KMS-11 (cell line): ENCODE data around the gene TMPRSS6.

Experiments used
- H2AFZ ChIP-seq: fragments of 200-600 bp; sonication (generic); 2 replicates; pipeline ENCODE4 v1.6.1; 2016; ENCODE audit warnings: antibody characterized with exemption, mixed run types, low read depth
- H3K27ac ChIP-seq: fragments of 200-600 bp; sonication (generic); 2 replicates; pipeline ENCODE4 v1.6.1; 2016; ENCODE audit warnings: mild to moderate bottlenecking, mixed run types
- H3K27me3 ChIP-seq: fragments of 200-600 bp; sonication (generic); 2 replicates; pipeline ENCODE4 v1.6.1; 2017; ENCODE audit warnings: mild to moderate bottlenecking, low read depth, mixed run types, moderate library complexity; ENCODE audit not compliant: insufficient read depth
- H3K36me3 ChIP-seq: fragments of 200-600 bp; sonication (generic); 2 replicates; pipeline ENCODE4 v1.6.1; 2017; ENCODE audit warnings: mild to moderate bottlenecking, mixed run types; ENCODE audit not compliant: insufficient read depth
- H3K4me1 ChIP-seq: fragments of 200-600 bp; sonication (generic); 2 replicates; pipeline ENCODE4 v1.6.1; 2016; ENCODE audit warnings: mild to moderate bottlenecking, low read depth, mixed run types; ENCODE audit not compliant: poor library complexity, severe bottlenecking
- H3K4me2 ChIP-seq: fragments of 200-600 bp; sonication (generic); 2 replicates; pipeline ENCODE4 v1.7.0; 2016; ENCODE audit warnings: mild to moderate bottlenecking, mixed run types
- H3K4me3 ChIP-seq: fragments of 200-600 bp; sonication (generic); IDR thresholded peaks from 2 replicates; pipeline ENCODE4 v1.6.1; 2017; ENCODE audit warnings: low read depth, low read length, mixed read lengths; ENCODE audit not compliant: insufficient read depth
- H3K79me2 ChIP-seq: fragments of 200-600 bp; sonication (generic); 2 replicates; pipeline ENCODE4 v1.6.1; 2016; ENCODE audit warnings: low read depth, mixed run types; ENCODE audit not compliant: insufficient read depth
- H3K9ac ChIP-seq: fragments of 200-600 bp; sonication (generic); 2 replicates; pipeline ENCODE4 v1.6.1; 2016; ENCODE audit warnings: mild to moderate bottlenecking, mixed run types
- H4K20me1 ChIP-seq: fragments of 200-600 bp; sonication (generic); 2 replicates; pipeline ENCODE4 v1.6.1; 2016; ENCODE audit warnings: mild to moderate bottlenecking, mixed run types; ENCODE audit not compliant: insufficient read depth
- TF ChIP-seq, protein P1 (sequence below): fragments of 200-600 bp; sonication (generic); conservative IDR thresholded peaks from 2 replicates; pipeline ENCODE4 v1.6.1; 2017; ENCODE audit warnings: low read depth, mild to moderate bottlenecking, antibody characterized with exemption, low read length, moderate library complexity, mixed read lengths

The TMPRSS6 gene

DNA sequence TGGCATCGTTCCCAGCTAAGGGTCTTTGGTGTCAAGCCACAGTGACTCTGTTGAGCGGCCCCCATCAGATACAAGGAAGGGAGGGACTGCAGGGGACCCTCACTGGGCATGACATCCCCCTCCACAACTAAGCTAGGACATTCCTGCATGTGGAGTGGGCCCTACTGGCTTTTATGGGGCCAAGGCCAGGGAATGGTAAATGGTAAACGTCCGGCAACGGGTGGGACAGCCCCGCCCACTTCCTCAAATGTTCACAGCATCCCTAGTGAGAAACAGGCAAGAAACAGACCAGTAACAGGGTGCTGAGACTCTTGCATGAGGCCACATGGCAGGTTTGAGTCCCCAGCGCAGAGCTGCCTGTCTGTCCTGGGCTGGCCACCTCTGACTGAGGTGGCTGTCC, 4.4 kb downstream of the TMPRSS6 start:
- Histone ChIP-seq H3K36me3 (no peaks in the 10 kb centered on the region), H3K9ac (no peak overlapping the region), H3K4me3 (no peak overlapping the region), H3K27me3 (peaks cover 7% of the 10 kb centered on the region; the same call in 1 of the 2 replicates), H4K20me1 (no peaks in the 10 kb centered on the region), H2AFZ (no peak overlapping the region), H3K27ac (no peak overlapping the region), H3K79me2 (no peaks in the 10 kb centered on the region), H3K4me1 (no peaks in the 10 kb centered on the region), H3K4me2 (no peak overlapping the region)
- TF ChIP-seq, protein P1, sequence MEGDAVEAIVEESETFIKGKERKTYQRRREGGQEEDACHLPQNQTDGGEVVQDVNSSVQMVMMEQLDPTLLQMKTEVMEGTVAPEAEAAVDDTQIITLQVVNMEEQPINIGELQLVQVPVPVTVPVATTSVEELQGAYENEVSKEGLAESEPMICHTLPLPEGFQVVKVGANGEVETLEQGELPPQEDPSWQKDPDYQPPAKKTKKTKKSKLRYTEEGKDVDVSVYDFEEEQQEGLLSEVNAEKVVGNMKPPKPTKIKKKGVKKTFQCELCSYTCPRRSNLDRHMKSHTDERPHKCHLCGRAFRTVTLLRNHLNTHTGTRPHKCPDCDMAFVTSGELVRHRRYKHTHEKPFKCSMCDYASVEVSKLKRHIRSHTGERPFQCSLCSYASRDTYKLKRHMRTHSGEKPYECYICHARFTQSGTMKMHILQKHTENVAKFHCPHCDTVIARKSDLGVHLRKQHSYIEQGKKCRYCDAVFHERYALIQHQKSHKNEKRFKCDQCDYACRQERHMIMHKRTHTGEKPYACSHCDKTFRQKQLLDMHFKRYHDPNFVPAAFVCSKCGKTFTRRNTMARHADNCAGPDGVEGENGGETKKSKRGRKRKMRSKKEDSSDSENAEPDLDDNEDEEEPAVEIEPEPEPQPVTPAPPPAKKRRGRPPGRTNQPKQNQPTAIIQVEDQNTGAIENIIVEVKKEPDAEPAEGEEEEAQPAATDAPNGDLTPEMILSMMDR = no peak

DNA sequence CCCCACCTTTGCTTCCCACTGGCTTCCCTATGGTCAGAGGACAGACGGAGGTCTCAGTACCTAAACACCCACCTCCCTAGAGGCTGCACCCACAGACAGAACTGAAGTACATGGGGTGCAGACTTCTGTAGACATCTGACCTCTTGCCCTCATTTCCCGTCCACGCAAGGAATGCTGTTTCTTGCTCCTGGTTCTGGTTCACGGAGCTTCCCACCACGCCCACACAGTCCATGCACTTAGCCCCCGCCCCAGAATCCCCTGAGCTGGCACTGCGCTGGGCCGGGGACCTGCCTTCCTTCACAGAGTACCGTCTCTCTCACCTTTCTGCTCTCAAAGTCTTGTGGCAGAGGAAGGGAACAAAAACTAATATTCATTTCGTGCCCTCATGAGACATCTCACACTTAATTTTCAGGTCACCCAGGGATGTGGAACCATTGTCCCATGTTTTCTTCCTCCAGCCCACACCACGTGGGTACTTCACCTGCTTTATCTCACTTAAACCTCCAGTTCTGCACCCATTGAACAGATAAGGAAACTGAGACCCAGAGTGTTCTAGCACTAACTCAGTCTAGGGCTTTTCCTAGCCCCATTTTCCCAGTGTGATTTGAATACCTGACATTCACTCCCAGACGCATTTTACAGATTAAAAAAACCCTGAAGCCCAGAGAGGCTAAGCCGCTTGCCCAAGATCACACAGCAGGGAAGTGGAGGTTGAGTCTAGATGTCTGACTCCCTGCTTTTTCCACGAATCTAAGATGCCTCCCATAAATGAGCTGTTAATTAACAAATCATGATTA, 5.7 kb downstream of the TMPRSS6 start:
- no peaks in the 10 kb centered on the region for H4K20me1 ChIP-seq
- no peak overlapping the region for H3K9ac ChIP-seq
- no peak overlapping the region for H3K4me3 ChIP-seq
- H3K27me3 ChIP-seq = peaks cover 7% of the 10 kb centered on the region; the same call in 1 of the 2 replicates
- no peaks in the 10 kb centered on the region for H3K4me1 ChIP-seq
- H3K36me3 ChIP-seq = no peaks in the 10 kb centered on the region
- H2AFZ ChIP-seq = no peak overlapping the region
- TF ChIP-seq, protein P1 = no peak
- H3K79me2 ChIP-seq = no peaks in the 10 kb centered on the region
- H3K27ac ChIP-seq = no peak overlapping the region
- H3K4me2 ChIP-seq = no peak overlapping the region

DNA sequence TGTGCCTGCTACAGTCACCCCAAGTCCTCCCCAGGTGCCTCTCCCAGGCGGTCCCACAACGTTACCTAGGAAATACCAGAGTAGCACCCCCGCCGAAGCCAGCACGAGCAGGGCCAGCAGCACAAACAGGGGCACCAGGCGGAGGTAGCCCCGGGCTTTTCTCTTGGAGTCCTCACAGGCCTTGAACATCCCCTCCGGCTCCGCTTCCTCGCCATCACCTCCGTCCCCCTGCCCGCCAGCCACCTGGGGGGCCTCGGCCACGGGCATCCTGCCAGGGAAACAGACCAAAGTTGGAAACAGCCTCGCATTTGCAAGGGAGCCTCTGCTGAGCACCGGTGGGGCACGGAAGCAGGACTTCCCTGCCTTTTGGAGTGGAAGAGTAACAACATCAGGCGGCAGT, 6.4 kb downstream of the TMPRSS6 start:
- H3K4me2 ChIP-seq = no peak overlapping the region

DNA sequence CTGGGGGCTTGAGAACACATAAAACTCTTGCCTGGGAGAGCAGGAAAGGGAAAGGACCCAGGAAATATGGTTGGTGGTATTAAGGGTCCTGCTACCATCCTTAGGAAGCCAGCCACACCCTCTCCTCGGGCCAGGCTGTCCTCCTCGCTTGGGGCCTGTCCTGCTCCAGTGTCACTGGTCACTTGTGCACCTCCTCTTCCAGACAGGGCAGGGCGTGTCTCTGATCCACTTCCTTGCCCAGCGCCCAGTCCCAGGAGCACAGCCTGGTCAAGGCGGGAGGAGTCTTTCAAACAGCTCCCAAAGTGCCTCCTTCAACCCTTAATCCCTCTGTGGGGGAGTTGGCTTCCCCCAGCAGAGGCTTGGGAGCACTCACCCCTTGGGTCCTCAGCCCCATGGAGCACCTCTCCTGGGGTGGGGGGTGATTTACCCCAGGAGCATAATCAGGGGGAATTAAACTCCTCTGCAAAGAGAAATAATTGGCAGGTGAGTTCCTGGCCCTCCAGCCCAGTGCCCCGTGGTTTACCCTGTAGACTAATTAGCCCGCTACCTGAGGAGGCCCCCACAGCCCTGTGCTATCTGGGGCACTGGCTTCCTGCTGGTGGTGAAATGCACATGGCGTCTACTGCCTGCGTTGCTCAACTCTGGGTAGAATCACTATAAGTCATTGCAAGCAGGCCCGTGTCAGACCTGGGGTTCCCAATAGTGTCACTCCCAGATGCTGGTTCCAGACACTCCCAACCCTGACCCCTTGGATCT, 8.0 kb downstream of the TMPRSS6 start:
- no peaks in the 10 kb centered on the region for H4K20me1 ChIP-seq
- no peak overlapping the region for H3K9ac ChIP-seq
- peaks cover 8% of the 10 kb centered on the region; the same call in 1 of the 2 replicates for H3K27me3 ChIP-seq
- H2AFZ ChIP-seq = no peak overlapping the region
- H3K79me2 ChIP-seq = no peaks in the 10 kb centered on the region
- TF ChIP-seq, protein P1 = no peak
- no peak overlapping the region for H3K27ac ChIP-seq
- no peak overlapping the region for H3K4me2 ChIP-seq
- no peaks in the 10 kb centered on the region for H3K4me1 ChIP-seq
- no peak overlapping the region for H3K4me3 ChIP-seq
- H3K36me3 ChIP-seq = no peaks in the 10 kb centered on the region

More for the DNA sequence above, 6.4 kb downstream of the TMPRSS6 start:
- TF ChIP-seq, protein P1 = no peak
- Histone ChIP-seq H3K4me3 (no peak overlapping the region), H3K27me3 (peaks cover 7% of the 10 kb centered on the region; the same call in 1 of the 2 replicates), H3K27ac (no peak overlapping the region), H4K20me1 (no peaks in the 10 kb centered on the region), H3K79me2 (no peaks in the 10 kb centered on the region), H3K36me3 (no peaks in the 10 kb centered on the region), H2AFZ (no peak overlapping the region), H3K4me1 (no peaks in the 10 kb centered on the region), H3K9ac (no peak overlapping the region)
